GM20000 (cell line): ENCODE measurements around the gene GDA.

ENCODE experiments used
- DNase-seq: peaks from one replicate; pipeline ENCODE4 v3.0.0; 2012; ENCODE audit warnings: low spot score
- CTCF ChIP-seq: IDR thresholded peaks from 2 replicates; pipeline ENCODE4 v1.5.1; 2012; ENCODE audit warnings: mild to moderate bottlenecking, control low read depth; ENCODE audit errors: extremely low read depth, missing control alignments

Gene GDA

GRCh38 chr9:72226146-72226812 lies 77.0 kb downstream of the GDA start:
- no peak for DNase-seq
- no peak for TF ChIP-seq CTCF

GRCh38 chr9:72228282-72228681 lies 79.0 kb downstream of the GDA start:
- TF ChIP-seq CTCF, result no peak
- DNase-seq, result no peak

- DNase-seq, result no peak
- no peak for TF ChIP-seq CTCF
These were observed 83.5 kb downstream of the GDA start for GRCh38 chr9:72232778-72233177.

- no peak for TF ChIP-seq CTCF
- no peak for DNase-seq
These were observed 98.3 kb downstream of the GDA start for GRCh38 chr9:72247549-72247948.

- DNase-seq, result no peak
- no peak for TF ChIP-seq CTCF
These were observed 102.3 kb downstream of the GDA start for GRCh38 chr9:72251589-72251988.

- no peak for DNase-seq
- TF ChIP-seq CTCF, result no peak
These were observed 105.8 kb downstream of the GDA start for GRCh38 chr9:72254901-72255545.

- no peak for TF ChIP-seq CTCF
- no peak for DNase-seq
These were observed 106.3 kb downstream of the GDA start for GRCh38 chr9:72255569-72255968.
